DND-41 (cell line): ENCODE measurements around the gene SMARCAD1.

Experiments used
- CTCF ChIP-seq: IDR thresholded peaks from 2 replicates; pipeline ENCODE4 v1.5.1; 2012; ENCODE audit warnings: borderline replicate concordance, low read length, moderate library complexity, mild to moderate bottlenecking; ENCODE audit not compliant: poor library complexity, severe bottlenecking; ENCODE audit errors: extremely low read depth
- EZH2 ChIP-seq: IDR thresholded peaks from 3 replicates; pipeline ENCODE4 v1.6.1; 2012; ENCODE audit warnings: borderline replicate concordance, low read depth, mild to moderate bottlenecking, moderate library complexity, low read length, inconsistent platforms; ENCODE audit not compliant: severe bottlenecking

DNA sequence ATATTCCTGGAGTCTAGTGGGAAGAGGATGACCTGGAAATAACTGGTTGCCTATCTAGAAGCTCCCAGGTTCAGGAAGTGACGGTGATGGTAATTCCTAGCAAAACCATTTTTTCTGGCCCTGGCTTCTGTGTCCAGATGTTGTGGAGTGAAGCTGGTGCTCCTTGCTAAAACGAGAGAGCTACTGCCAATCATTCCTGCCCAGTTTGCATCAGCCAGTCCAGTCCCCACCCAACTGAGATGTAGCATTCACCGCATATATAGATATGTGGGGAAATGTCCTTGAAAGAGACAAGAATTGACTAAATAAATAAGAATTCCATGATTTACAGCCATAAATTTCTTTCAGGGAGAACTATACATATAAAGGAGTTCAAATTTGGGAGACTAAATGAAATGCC is 128.6 kb downstream of the SMARCAD1 start:
- TF ChIP-seq EZH2 (no peak), CTCF (no peak)
